ENCODE results near the gene STX12. TPM values are rescaled to one million over a fixed set of nuclear protein-coding genes. Genes with fewer than 3 reads are reported as not detected.

Gene STX12
- total RNA-seq, 1 donor from 2014 or later: 48.3 TPM

- Mint-ChIP-seq H3K27me3 (ENCODE audit: low read depth) (no peaks in the 10 kb centered on the region), H3K4me3 (ENCODE audit: unreplicated experiment) (no peak overlapping the region), H3K4me1 (ENCODE audit: low read depth) (peaks cover 10% of the 10 kb centered on the region), H3K36me3 (ENCODE audit: low read depth) (no peaks in the 10 kb centered on the region), H3K27ac (ENCODE audit: unreplicated experiment) (peak overlapping the region; percentile 54), H3K9me3 (ENCODE audit: low read depth) (no peaks in the 10 kb centered on the region)
- TF ChIP-seq CTCF (IDR thresholded peaks at IDR 0.05): no peak
- peak; percentile 35 for DNase-seq (ENCODE audit: low spot score)
Measured at GRCh38 chr1:27863538-27863915, 90.5 kb downstream of the STX12 start.

- DNase-seq (ENCODE audit: low spot score): peak; percentile 18
- Mint-ChIP-seq H3K27ac (ENCODE audit: unreplicated experiment) (peak overlapping the region; percentile 6), H3K4me3 (ENCODE audit: unreplicated experiment) (no peak overlapping the region), H3K36me3 (ENCODE audit: low read depth) (no peaks in the 10 kb centered on the region), H3K4me1 (ENCODE audit: low read depth) (peaks cover 10% of the 10 kb centered on the region), H3K27me3 (ENCODE audit: low read depth) (no peaks in the 10 kb centered on the region), H3K9me3 (ENCODE audit: low read depth) (no peaks in the 10 kb centered on the region)
- no peak for TF ChIP-seq CTCF (IDR thresholded peaks at IDR 0.05)
Measured at GRCh38 chr1:27864264-27864895, 91.4 kb downstream of the STX12 start.

- H3K27ac Mint-ChIP-seq (ENCODE audit: unreplicated experiment): no peak overlapping the region
- DNase-seq (ENCODE audit: low spot score): peak; percentile 7
- H3K4me3 Mint-ChIP-seq (ENCODE audit: unreplicated experiment): no peak overlapping the region
- no peaks in the 10 kb centered on the region for H3K36me3 Mint-ChIP-seq (ENCODE audit: low read depth)
- H3K4me1 Mint-ChIP-seq (ENCODE audit: low read depth): peaks cover 10% of the 10 kb centered on the region
- H3K27me3 Mint-ChIP-seq (ENCODE audit: low read depth): no peaks in the 10 kb centered on the region
- H3K9me3 Mint-ChIP-seq (ENCODE audit: low read depth): no peaks in the 10 kb centered on the region
- TF ChIP-seq CTCF (IDR thresholded peaks at IDR 0.05): no peak
Measured at GRCh38 chr1:27865821-27866220, 92.8 kb downstream of the STX12 start.

- Mint-ChIP-seq H3K36me3 (ENCODE audit: low read depth) (no peaks in the 10 kb centered on the region), H3K4me1 (ENCODE audit: low read depth) (peaks cover 11% of the 10 kb centered on the region), H3K27me3 (ENCODE audit: low read depth) (peaks cover 3% of the 10 kb centered on the region), H3K27ac (ENCODE audit: unreplicated experiment) (no peak overlapping the region), H3K9me3 (ENCODE audit: low read depth) (no peaks in the 10 kb centered on the region), H3K4me3 (ENCODE audit: unreplicated experiment) (no peak overlapping the region)
- peak; percentile 59 for DNase-seq (ENCODE audit: low spot score)
- no peak for TF ChIP-seq CTCF (IDR thresholded peaks at IDR 0.05)
Measured at GRCh38 chr1:27868556-27868931, 95.5 kb downstream of the STX12 start.

GRCh38 chr1:27868932-27869718, 96.1 kb downstream of the STX12 start:
- no peak for DNase-seq (ENCODE audit: low spot score)
- Mint-ChIP-seq H3K36me3 (ENCODE audit: low read depth) (no peaks in the 10 kb centered on the region), H3K4me3 (ENCODE audit: unreplicated experiment) (no peak overlapping the region), H3K27ac (ENCODE audit: unreplicated experiment) (no peak overlapping the region), H3K9me3 (ENCODE audit: low read depth) (no peaks in the 10 kb centered on the region), H3K4me1 (ENCODE audit: low read depth) (peaks cover 10% of the 10 kb centered on the region), H3K27me3 (ENCODE audit: low read depth) (peaks cover 3% of the 10 kb centered on the region)
- TF ChIP-seq CTCF (IDR thresholded peaks at IDR 0.05): no peak

All from chondrocyte (in vitro differentiated cells).